Loucy (cell line): ENCODE data around the gene LHFPL3.

Experiments
- H2AFZ ChIP-seq: fragments of 200-600 bp; sonication (generic); 2 replicates; pipeline ENCODE4 v1.6.0; 2016; ENCODE audit warnings: antibody characterized with exemption, mild to moderate bottlenecking, low read length, moderate library complexity
- H3F3A ChIP-seq: fragments of 200-600 bp; 2 replicates; pipeline ENCODE4 v1.6.0; 2016; ENCODE audit warnings: antibody characterized with exemption, low read depth, mild to moderate bottlenecking
- H3K27me3 ChIP-seq: fragments of 200-600 bp; sonication (generic); 2 replicates; pipeline ENCODE4 v1.6.1; 2014; ENCODE audit warnings: low read length, mild to moderate bottlenecking; ENCODE audit not compliant: insufficient read depth, poor library complexity, severe bottlenecking
- H3K36me3 ChIP-seq: fragments of 200-600 bp; sonication (generic); 2 replicates; pipeline ENCODE4 v1.6.1; 2016; ENCODE audit warnings: low read length; ENCODE audit not compliant: insufficient read depth
- H3K4me1 ChIP-seq: fragments of 200-600 bp; sonication (generic); 2 replicates; pipeline ENCODE4 v1.5.1; 2014; ENCODE audit warnings: low read length, mild to moderate bottlenecking; ENCODE audit not compliant: insufficient read depth, poor library complexity, severe bottlenecking
- H3K4me2 ChIP-seq: fragments of 200-600 bp; sonication (generic); 2 replicates; pipeline ENCODE4 v1.6.0; 2014; ENCODE audit warnings: antibody characterized with exemption, low read length, low read depth, mild to moderate bottlenecking; ENCODE audit not compliant: poor library complexity, severe bottlenecking
- H3K4me3 ChIP-seq: fragments of 200-600 bp; sonication (generic); 2 replicates; pipeline ENCODE4 v1.5.1; 2014; ENCODE audit warnings: low read length, mild to moderate bottlenecking, mixed read lengths; ENCODE audit not compliant: poor library complexity, severe bottlenecking
- H3K79me2 ChIP-seq: fragments of 200-600 bp; sonication (generic); 2 replicates; pipeline ENCODE4 v1.6.1; 2014; ENCODE audit warnings: low read length; ENCODE audit not compliant: insufficient read depth
- H3K9ac ChIP-seq: fragments of 200-600 bp; sonication (generic); 2 replicates; pipeline ENCODE4 v1.6.0; 2014; ENCODE audit warnings: mild to moderate bottlenecking, low read depth, low read length, moderate library complexity; ENCODE audit not compliant: poor library complexity, severe bottlenecking
- H3K9me2 ChIP-seq: fragments of 200-600 bp; sonication (generic); replicated peaks from 2 replicates; pipeline ENCODE4 v1.6.1; 2016; ENCODE audit warnings: low read depth, low read length, mixed read lengths
- H3K9me3 ChIP-seq: fragments of 200-600 bp; sonication (generic); 2 replicates; pipeline ENCODE4 v1.6.1; 2014; ENCODE audit warnings: mild to moderate bottlenecking, antibody characterized with exemption, low read length, low read depth; ENCODE audit not compliant: insufficient read depth
- H4K20me1 ChIP-seq: fragments of 200-600 bp; sonication (generic); 2 replicates; pipeline ENCODE4 v1.6.0; 2014; ENCODE audit warnings: antibody characterized with exemption, low read length, mild to moderate bottlenecking; ENCODE audit not compliant: insufficient read depth, poor library complexity, severe bottlenecking
- EZH2phosphoT487 ChIP-seq: fragments of 200-600 bp; IDR thresholded peaks from 2 replicates; pipeline ENCODE4 v1.6.1; 2018; ENCODE audit warnings: antibody characterized with exemption, mild to moderate bottlenecking, moderate library complexity, borderline replicate concordance
- TF ChIP-seq, protein P1 (sequence below): fragments of 200-600 bp; sonication (generic); conservative IDR thresholded peaks from 2 replicates; pipeline ENCODE4 v1.5.1; 2014; ENCODE audit warnings: mild to moderate bottlenecking, antibody characterized with exemption, low read length

LHFPL3 gene

DNA sequence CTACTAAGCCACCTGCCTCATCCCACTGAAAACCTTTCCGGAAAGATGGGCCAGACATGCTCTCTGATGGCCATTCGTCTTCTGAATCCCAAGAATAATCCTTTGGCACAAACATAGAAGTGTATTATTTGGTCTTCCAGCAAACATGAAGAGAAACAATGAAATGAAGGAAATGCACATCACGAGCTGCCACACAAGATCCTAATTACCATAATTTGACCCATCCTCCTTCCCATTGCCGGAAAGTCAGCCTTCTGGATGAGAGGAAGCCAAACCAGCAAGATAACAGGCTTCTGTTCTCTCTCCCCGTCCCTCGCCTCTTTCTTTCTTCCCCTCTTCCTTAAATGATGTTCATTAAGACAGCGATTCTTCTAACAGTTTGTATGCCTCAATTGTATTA is 466.7 kb downstream of the LHFPL3 start:
- Histone ChIP-seq H3K9me2 (no peaks in the 10 kb centered on the region), H4K20me1 (no peaks in the 10 kb centered on the region), H3K79me2 (no peaks in the 10 kb centered on the region), H3K36me3 (no peaks in the 10 kb centered on the region), H3K27me3 (no peaks in the 10 kb centered on the region), H3K4me2 (no peak overlapping the region), H3K9ac (no peak overlapping the region), H3K9me3 (no peaks in the 10 kb centered on the region), H3K4me1 (no peaks in the 10 kb centered on the region), H3K4me3 (no peak overlapping the region), H3F3A (no peaks in the 10 kb centered on the region), H2AFZ (no peak overlapping the region)
- TF ChIP-seq EZH2phosphoT487: no peak
- TF ChIP-seq, protein P1, sequence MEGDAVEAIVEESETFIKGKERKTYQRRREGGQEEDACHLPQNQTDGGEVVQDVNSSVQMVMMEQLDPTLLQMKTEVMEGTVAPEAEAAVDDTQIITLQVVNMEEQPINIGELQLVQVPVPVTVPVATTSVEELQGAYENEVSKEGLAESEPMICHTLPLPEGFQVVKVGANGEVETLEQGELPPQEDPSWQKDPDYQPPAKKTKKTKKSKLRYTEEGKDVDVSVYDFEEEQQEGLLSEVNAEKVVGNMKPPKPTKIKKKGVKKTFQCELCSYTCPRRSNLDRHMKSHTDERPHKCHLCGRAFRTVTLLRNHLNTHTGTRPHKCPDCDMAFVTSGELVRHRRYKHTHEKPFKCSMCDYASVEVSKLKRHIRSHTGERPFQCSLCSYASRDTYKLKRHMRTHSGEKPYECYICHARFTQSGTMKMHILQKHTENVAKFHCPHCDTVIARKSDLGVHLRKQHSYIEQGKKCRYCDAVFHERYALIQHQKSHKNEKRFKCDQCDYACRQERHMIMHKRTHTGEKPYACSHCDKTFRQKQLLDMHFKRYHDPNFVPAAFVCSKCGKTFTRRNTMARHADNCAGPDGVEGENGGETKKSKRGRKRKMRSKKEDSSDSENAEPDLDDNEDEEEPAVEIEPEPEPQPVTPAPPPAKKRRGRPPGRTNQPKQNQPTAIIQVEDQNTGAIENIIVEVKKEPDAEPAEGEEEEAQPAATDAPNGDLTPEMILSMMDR: no peak

DNA sequence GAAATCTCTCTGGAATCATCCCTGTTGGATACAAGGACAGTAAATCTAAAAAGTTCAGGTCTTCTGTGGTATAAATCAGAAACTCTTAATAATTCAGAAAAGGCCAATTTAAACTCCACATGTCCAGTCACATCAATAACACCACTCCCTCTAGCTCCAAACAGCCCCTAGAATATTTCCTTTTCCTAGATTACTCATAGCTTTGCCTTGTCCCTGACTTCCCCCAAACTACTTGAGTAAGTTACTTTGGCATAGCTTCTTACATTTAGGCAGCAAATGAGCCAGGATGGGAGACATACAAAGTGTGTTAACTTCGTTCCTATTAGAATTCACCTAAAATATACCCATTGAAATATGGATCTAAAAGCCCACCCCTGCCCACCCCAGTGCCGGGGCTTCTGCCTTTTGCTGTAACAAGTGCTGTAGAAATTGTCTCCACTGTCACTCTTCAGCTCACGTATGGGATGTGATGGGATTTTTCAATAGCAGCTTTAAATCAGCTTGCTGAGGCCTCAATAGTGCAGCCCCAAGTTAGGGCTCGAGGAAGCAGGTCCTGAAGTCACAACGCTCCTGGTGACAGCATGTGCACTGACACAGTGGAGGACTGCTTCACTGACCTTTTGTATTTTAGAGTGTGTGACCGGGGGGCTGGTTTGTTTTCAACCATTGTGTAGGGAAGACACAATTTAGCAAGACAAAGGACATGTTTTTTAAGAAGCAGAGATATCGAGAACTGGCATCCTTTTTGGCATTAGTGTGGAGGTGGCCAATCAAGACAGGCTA is 467.4 kb downstream of the LHFPL3 start:
- no peak overlapping the region for H3K4me2 ChIP-seq
- H3K79me2 ChIP-seq: no peaks in the 10 kb centered on the region
- no peak overlapping the region for H3K9ac ChIP-seq
- H4K20me1 ChIP-seq: no peaks in the 10 kb centered on the region
- no peaks in the 10 kb centered on the region for H3K36me3 ChIP-seq
- no peaks in the 10 kb centered on the region for H3K27me3 ChIP-seq
- H3K9me2 ChIP-seq: no peaks in the 10 kb centered on the region
- TF ChIP-seq, protein P1: no peak
- TF ChIP-seq EZH2phosphoT487: no peak
- no peaks in the 10 kb centered on the region for H3K9me3 ChIP-seq
- no peaks in the 10 kb centered on the region for H3F3A ChIP-seq
- no peak overlapping the region for H3K4me3 ChIP-seq
- H3K4me1 ChIP-seq: no peaks in the 10 kb centered on the region
- no peak overlapping the region for H2AFZ ChIP-seq

DNA sequence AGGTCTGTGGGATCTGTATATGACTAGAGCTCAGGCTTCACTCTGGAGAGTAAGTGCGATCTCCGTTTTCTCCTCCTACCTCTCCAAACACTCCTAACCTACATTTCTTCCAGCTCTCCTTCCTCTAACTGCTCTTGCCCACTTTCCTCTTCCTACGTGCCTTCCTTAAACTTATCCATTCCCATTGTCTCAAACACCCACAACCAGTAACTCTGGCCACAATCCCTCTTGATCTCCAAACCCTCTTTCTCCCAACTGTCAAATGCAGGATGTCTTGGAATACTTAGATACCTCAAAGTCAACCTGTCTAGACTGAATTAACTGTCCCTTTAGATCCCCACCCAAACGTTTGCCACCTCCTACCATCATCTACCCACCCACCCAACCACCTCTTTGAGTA is 471.9 kb downstream of the LHFPL3 start:
- Histone ChIP-seq H3K4me1 (no peaks in the 10 kb centered on the region), H3K9me3 (no peaks in the 10 kb centered on the region), H3K4me3 (no peak overlapping the region), H3K27me3 (no peaks in the 10 kb centered on the region), H3K79me2 (no peaks in the 10 kb centered on the region), H3K36me3 (no peaks in the 10 kb centered on the region), H2AFZ (no peak overlapping the region), H3K9ac (no peak overlapping the region), H4K20me1 (no peaks in the 10 kb centered on the region), H3F3A (no peaks in the 10 kb centered on the region), H3K4me2 (no peak overlapping the region), H3K9me2 (no peaks in the 10 kb centered on the region)
- TF ChIP-seq EZH2phosphoT487: no peak
- TF ChIP-seq, protein P1: no peak
